Suppressor macrophage treated with lipopolysaccharide for 1 hour (primary cell): ENCODE measurements around the gene CBR1.
"Not testable (repeated sequence)": the region's sequence is repeated elsewhere in the genome, so short reads cannot be mapped to it uniquely, and the experiment has no call there.

Source experiments
- DNase-seq, 3 donors: peaks; one replicate each; pipeline ENCODE4 v3.0.0-alpha.2; 2020 to 2022

CBR1 gene

DNA sequence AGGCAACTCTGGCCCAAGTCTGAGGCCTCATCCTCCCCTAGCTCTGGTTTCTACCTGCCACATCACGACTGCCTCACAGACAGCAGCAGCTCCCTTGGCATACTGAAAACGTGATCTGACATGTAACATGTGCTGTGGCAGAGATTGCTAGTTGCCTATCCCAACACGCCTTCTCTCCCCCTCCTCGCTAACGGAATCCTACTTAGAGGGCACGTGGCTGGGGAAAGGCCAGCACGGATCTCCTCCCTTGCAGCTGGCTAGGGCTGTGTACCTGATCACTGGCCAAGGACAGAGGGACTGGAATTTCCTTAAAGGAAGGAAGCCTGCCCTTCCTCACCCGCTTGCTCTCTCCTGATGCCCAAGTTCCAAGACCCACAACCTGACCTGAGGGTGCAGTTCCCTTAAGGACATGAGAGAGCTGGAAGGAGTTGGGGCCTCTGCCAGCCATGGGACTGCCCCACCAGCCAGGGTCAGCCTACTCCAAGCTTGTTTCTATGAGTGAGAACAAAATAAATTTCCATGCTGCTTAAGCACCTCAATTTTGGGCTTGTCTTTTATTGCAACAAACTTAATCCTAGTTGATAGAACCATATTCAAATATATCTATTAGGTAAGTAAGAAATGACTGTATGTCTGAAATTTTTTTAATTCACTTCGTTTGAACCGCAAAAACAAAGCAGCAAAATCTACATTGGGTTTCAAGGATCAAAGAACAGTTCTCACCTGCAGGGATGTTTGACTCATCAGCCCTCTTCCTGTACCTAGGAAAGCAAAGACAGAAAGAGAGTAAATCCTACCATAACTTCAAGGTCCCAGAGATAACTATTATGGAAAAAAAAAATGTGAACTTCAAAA lies 16.7 kb upstream of the CBR1 start:
- DNase-seq, result no peak

GRCh38 chr21:36053715-36054062 lies 16.1 kb upstream of the CBR1 start:
- DNase-seq, result no peak

- no peak for DNase-seq
Observed at GRCh38 chr21:36055551-36055950, 14.3 kb upstream of the CBR1 start.

DNA sequence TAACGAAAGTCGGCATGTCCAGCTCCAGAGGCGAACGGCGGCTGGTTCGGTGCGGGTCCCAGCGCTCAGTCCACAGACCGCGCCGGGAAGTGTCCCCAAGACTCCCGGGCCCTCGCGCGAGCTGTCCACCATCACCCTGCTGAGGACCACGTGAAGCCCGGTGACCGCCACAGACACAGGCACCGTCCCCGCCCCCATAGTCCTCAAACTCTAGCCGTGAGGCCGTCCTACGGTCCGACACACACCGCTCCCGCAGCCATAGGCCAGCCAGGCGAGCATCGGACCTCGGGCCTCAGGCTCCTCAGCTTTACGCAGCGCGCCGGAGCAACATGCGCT lies 10.0 kb upstream of the CBR1 start:
- peak; percentile 54 to 78 (median 56) for DNase-seq

DNA sequence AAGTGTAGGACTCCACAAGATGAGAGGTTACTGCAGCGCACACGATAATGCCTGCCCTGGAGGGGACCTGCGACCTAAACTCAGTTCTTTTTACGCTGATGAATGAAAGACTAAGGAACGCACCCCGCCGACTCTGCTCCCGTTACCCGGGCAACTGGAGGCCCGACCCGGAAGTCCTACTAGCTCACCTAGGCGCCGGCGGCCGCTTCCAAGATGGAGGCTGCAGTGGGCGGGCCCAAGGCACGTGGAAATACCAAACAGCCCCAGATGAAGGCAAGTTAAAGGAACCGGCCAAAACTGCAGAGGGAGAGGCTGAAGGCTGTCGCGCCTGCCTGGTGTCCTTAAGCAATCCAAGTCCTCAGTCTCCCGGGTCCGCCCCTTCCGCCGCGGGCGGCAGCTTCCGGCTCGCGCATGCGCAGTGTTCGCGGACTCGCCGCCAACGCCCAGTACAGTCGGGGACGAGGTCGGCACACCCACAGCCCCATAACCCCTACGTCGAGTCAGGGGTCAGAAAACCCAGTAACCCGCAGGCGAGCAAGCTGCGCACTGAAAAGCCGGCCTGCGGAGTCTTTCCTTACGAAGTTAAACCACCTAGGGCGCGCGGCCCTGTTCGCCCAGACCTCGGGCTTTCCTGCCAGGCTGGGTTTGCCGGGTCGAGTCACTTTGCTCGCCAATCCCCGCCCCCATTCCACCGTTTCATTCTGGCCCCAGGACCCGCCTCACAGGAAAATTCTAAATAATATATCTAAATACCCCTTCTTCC lies 9.5 kb upstream of the CBR1 start, which contains the start of gene SETD4:
Gene SETD4 (minus strand): TSS at position 368 of the 763 bp plus-strand sequence. CDS start 1,638 bp downstream, outside the sequence.
- peak; percentile 95 to 97 (median 97) for DNase-seq

GRCh38 chr21:36061445-36061844 lies 8.4 kb upstream of the CBR1 start:
- DNase-seq, result no peak

GRCh38 chr21:36063375-36064084 lies 6.3 kb upstream of the CBR1 start:
- no peak for DNase-seq

GRCh38 chr21:36064085-36064460 lies 5.8 kb upstream of the CBR1 start:
- no peak for DNase-seq

DNA sequence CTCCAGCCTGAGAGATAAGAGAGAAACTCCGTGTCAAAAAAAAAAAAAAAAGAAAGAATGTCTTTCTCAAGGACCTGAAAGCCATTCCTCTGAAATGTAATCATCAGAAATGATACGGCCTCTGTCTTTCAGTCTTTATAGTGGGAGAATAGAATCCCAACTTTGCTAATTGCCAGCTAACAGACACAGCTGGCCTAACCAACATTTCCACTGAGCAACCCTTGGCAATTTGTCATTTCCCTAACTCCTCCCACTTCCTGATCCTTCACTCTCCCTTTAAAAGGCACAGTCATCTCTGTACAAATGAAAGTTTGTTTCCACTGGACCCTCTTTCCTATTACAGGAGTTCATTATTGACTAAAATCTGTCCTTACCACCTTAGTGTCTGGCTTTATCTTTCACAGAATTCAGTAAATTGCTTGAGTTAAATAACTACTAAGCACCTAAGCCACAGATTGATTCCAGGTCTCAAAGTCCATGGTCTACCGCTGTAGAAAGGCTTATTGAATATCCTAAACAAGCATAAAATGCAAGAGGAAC lies 4.3 kb upstream of the CBR1 start:
- peak; percentile 59 to 73 (median 72) for DNase-seq

- DNase-seq, result no peak
Observed at GRCh38 chr21:36068748-36069398, 951 bp upstream of the CBR1 start.

GRCh38 chr21:36070999-36071398 lies 1.2 kb downstream of the CBR1 start:
- DNase-seq, result no peak

- no peak for DNase-seq
Observed at GRCh38 chr21:36072453-36073162, 2.8 kb downstream of the CBR1 start.

DNA sequence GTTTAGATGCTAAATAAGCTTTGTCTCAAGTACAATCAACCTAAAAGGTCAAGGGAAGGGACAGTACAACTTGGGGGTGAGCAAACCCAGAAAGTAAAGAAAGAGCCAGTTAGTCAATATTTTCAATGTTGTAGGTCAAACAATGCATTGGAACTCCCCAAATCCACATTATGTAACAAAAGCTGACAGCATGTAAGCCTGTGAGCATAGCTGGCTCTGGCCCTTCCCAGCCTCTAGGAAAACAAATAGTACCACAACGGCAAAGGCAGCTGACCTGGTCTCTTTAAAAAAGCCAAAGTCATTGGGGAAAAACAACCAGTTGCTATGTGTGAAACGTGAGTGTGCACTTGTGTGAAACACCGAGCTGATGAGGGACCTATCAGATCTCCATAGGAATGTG lies 3.4 kb downstream of the CBR1 start:
- DNase-seq, result no peak

DNA sequence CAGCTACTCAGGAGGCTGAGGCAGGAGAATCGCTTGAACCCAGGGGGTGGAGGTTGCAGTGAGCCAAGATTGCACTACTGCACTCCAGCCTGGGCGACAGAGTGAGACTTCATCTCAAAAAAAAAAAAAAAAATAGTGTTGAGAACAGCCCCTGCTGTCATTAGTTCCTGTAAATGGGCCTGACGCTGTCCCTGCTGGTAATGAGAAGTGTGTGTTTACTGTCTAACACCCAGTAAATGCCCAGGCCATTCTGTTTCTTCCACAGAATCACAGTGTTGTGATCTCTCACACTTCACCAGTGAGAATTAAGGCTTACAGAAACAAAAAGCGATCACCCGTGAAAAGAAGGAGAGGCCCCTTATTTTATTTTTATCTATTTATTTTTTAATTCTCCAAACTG lies 4.1 kb downstream of the CBR1 start:
- DNase-seq, result not testable (repeated sequence)

- DNase-seq, result no peak
Observed at GRCh38 chr21:36075171-36075570, 5.3 kb downstream of the CBR1 start.

- peak in 1 of 3 donors; percentile 20 for DNase-seq
Observed at GRCh38 chr21:36075953-36076352, 6.1 kb downstream of the CBR1 start.

DNA sequence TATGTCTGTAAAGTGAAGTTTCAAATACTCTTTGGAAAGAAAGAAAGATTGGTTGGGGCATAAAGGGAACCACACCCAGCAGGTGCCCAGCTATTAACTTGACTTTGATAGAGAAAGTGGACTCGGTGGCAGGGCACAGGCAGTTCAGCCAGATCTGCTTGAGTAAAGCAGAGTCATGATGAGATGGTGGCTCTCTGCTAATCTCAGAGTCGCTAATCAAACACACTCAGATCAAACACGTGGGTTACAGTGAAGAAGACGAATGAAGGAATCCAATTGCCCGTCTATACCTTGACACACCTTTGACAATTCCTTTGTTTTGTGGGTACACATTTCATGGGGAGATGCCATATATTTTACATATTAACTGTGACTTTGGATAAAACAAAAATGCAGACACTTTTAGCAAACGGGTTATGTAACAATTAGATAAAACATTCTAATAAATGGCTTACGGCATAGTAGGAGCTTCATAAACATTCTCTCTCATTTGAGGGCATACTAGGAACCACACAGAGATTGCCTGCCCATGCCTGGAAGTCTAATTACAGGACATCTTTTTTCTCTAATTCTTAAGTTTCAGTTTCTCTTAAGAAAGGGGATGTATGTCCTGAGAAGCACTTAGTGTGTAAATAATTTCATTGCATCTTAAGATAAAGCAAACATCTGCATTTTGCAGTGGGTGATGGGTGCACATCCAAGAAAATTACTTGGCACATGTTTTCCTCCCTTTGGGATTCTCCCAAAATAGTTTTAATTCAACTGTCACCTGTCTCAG lies 7.2 kb downstream of the CBR1 start:
- DNase-seq, result peak; percentile 20 to 57 (median 35)

- no peak for DNase-seq
Observed at GRCh38 chr21:36077758-36078157, 7.9 kb downstream of the CBR1 start.

DNA sequence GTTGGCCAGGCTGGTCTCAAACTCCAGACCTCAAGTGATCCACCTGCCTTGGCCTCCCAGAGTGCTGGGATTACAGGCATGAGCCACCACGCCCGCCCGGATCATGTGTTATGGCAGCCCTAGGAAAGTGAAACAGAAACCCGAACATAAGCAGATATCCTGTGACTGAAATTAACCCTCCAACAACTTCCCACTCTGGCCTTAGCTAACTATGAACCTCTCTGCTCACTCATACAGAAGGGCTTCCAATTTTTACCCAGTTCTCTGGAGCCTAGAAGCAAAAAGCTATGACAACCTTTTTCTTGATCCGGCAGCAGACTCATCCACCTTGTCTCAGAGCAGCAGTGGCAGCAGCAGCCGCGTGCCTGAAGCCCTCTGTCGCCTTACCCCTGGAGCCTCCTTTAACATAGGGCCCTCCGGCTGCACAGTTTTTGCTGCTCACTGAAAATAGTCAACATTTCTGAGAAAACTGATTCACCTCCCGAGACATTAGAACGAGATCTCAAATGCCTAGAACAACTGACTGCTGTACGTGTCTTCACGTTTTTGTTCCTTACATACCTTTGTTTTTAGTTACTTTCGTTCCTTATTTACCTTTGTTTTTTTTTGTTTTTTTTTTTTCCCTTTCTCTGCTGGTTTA lies 9.3 kb downstream of the CBR1 start:
- peak; percentile 82 to 85 (median 84) for DNase-seq

DNA sequence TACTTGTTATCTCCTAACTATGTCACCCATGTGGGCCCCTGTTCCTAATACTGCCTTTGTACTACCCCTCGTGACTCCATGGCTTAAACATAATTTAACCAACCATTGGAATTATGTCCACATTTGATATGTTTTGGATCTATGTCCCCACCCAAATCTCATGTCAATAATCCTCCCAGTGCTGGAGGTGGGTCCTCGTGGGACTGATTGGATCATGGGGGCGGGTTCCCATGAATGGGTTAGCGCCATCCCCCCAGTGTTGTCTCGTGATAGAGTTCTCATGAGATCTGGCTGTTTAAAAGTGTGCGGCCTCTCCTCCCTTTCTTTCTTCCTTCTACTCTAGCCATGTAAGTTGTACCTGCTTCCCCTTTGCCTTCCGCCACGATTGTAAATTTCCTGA lies 9.8 kb downstream of the CBR1 start:
- DNase-seq, result no peak

DNA sequence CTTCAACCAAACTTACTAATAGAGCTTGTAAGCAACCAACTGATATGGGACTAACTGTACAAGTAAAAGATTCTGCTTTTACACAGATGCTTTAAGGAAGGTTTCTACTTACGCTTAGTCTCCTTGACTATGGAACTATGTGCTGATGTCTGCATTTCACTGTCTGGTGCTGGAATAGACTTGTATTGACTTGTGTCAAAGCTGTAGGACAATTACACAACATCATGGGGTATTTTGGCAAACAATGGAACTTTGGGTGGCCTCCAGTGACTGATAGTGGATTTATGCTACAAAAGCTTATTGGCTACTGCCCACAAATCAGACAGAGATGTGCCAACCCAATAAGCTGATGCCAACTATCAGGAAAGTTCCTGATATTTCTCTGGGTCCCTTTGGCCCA lies 10.6 kb downstream of the CBR1 start:
- DNase-seq, result no peak
